NCI-H1436 treated with DMSO at 0.1 percent for 48 hours (cell line): ENCODE data around the gene LASP1.

ENCODE experiments used
- DNase-seq: peaks from one replicate; lab custom pipeline; 2025; lab: John Stamatoyannopoulos, UW

The LASP1 gene

GRCh38 chr17:38868817-38869525 lies 887 bp upstream of the LASP1 start:
- peak; percentile 58 for DNase-seq

GRCh38 chr17:38870259-38871165 lies 654 bp downstream of the LASP1 start:
- DNase-seq: no peak

- DNase-seq: no peak
Observed at GRCh38 chr17:38871247-38872015, 1.6 kb downstream of the LASP1 start.

- no peak for DNase-seq
Observed at GRCh38 chr17:38872027-38872511, 2.2 kb downstream of the LASP1 start.

- DNase-seq: no peak
Observed at GRCh38 chr17:38872671-38873385, 3.0 kb downstream of the LASP1 start.

- no peak for DNase-seq
Observed at GRCh38 chr17:38873640-38874380, 4.0 kb downstream of the LASP1 start.

GRCh38 chr17:38874505-38875400 lies 4.9 kb downstream of the LASP1 start:
- DNase-seq: no peak

GRCh38 chr17:38875477-38876075 lies 5.7 kb downstream of the LASP1 start:
- DNase-seq: no peak

- DNase-seq: peak; percentile 48
Observed at GRCh38 chr17:38877130-38877851, 7.4 kb downstream of the LASP1 start.

- DNase-seq: no peak
Observed at GRCh38 chr17:38879878-38880665, 10.2 kb downstream of the LASP1 start.

- DNase-seq: no peak
Observed at GRCh38 chr17:38881600-38882191, 11.8 kb downstream of the LASP1 start.

GRCh38 chr17:38882870-38883269 lies 13.0 kb downstream of the LASP1 start:
- no peak for DNase-seq

GRCh38 chr17:38883592-38884526 lies 14.0 kb downstream of the LASP1 start:
- DNase-seq: no peak

GRCh38 chr17:38885044-38885727 lies 15.3 kb downstream of the LASP1 start:
- no peak for DNase-seq

- no peak for DNase-seq
Observed at GRCh38 chr17:38885728-38886642, 16.1 kb downstream of the LASP1 start.
